Measurements from ENCODE around the gene TMEM212.

- TF ChIP-seq, protein P1, sequence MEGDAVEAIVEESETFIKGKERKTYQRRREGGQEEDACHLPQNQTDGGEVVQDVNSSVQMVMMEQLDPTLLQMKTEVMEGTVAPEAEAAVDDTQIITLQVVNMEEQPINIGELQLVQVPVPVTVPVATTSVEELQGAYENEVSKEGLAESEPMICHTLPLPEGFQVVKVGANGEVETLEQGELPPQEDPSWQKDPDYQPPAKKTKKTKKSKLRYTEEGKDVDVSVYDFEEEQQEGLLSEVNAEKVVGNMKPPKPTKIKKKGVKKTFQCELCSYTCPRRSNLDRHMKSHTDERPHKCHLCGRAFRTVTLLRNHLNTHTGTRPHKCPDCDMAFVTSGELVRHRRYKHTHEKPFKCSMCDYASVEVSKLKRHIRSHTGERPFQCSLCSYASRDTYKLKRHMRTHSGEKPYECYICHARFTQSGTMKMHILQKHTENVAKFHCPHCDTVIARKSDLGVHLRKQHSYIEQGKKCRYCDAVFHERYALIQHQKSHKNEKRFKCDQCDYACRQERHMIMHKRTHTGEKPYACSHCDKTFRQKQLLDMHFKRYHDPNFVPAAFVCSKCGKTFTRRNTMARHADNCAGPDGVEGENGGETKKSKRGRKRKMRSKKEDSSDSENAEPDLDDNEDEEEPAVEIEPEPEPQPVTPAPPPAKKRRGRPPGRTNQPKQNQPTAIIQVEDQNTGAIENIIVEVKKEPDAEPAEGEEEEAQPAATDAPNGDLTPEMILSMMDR (IDR thresholded peaks at IDR 0.05): no peak
- TF ChIP-seq ELK1 (IDR thresholded peaks at IDR 0.05; ENCODE audit: low read depth, low read length): no peak
- no peak for TF ChIP-seq CHD4 (IDR thresholded peaks at IDR 0.05; ENCODE audit: borderline replicate concordance)
- TF ChIP-seq CHD2 (IDR thresholded peaks at IDR 0.05; ENCODE audit: low read length, partially characterized antibody): no peak
- TF ChIP-seq BHLHE40 (IDR thresholded peaks at IDR 0.05; ENCODE audit: low read depth, low read length): no peak
- no peak for TF ChIP-seq ZC3H11A (IDR thresholded peaks at IDR 0.05)
- no peak for TF ChIP-seq JUN (IDR thresholded peaks at IDR 0.05)
- TF ChIP-seq, protein P2, sequence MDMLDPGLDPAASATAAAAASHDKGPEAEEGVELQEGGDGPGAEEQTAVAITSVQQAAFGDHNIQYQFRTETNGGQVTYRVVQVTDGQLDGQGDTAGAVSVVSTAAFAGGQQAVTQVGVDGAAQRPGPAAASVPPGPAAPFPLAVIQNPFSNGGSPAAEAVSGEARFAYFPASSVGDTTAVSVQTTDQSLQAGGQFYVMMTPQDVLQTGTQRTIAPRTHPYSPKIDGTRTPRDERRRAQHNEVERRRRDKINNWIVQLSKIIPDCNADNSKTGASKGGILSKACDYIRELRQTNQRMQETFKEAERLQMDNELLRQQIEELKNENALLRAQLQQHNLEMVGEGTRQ (IDR thresholded peaks at IDR 0.05): no peak
- no peak for TF ChIP-seq RFX5 (IDR thresholded peaks at IDR 0.05)
- TF ChIP-seq FOSL2 (IDR thresholded peaks at IDR 0.05): no peak
- no peak for TF ChIP-seq FOSL2 (CRISPR knock-in tag; IDR thresholded peaks at IDR 0.05)
- TF ChIP-seq POLR2A (IDR thresholded peaks at IDR 0.05; ENCODE audit: low read length): no peak
Observed at GRCh38 chr3:171883893-171884279, 40.7 kb downstream of the TMEM212 start.

Measured in A549 (cell line).